Breast epithelium (tissue), 4 donors: ENCODE data around the gene PTGFRN. TPM values are rescaled to one million over a fixed set of nuclear protein-coding genes. Genes with fewer than 3 reads are reported as not detected.

Experiments used
- DNase-seq, 2 donors: peaks; one replicate each; pipeline ENCODE4 v3.0.0-alpha.2; 2019; ENCODE audit warnings: low spot score in 2 of 2
- H3K27ac ChIP-seq, 2 donors: fragments of 200-600 bp; sonication (generic) in 1 of 2; one replicate each; pipeline ENCODE4 v1.5.1; 2016 to 2019; ENCODE audit warnings: mild to moderate bottlenecking in 1 of 2
- H3K27me3 ChIP-seq, 2 donors: fragments of 200-600 bp; sonication (generic) in 1 of 2; one replicate each; pipeline versions ENCODE4 v1.5.1 to v1.6.0; 2017 to 2019; ENCODE audit warnings: control low read depth in 1 of 2, mild to moderate bottlenecking in 1 of 2
- H3K36me3 ChIP-seq: fragments of 200-600 bp; one replicate; pipeline ENCODE4 v1.5.1; 2019
- H3K4me1 ChIP-seq, 2 donors: fragments of 200-600 bp; sonication (generic); one replicate each; pipeline ENCODE4 v1.5.1; 2016 to 2019; ENCODE audit warnings: control low read depth in 1 of 2
- H3K4me3 ChIP-seq, 3 donors: fragments of 200-600 bp; sonication (generic); 1 replicate in 2 of 3; 2 replicates in 1 of 3; pipeline ENCODE4 v1.5.1; 2016 to 2019; ENCODE audit warnings: mild to moderate bottlenecking in 3 of 3, moderate library complexity in 2 of 3
- H3K9me3 ChIP-seq, 2 donors: fragments of 200-600 bp; sonication (generic) in 1 of 2; one replicate each; pipeline ENCODE4 v1.5.1; 2016 to 2019; ENCODE audit warnings: control low read depth in 1 of 2
- CTCF ChIP-seq, 3 donors: fragments of 450-650 bp; IDR thresholded peaks; one replicate each; pipeline ENCODE4 v1.5.1; 2016 to 2017; ENCODE audit warnings: antibody characterized with exemption in 3 of 3, mild to moderate bottlenecking in 3 of 3, moderate library complexity in 3 of 3
- POLR2A ChIP-seq: fragments of 450-650 bp; IDR thresholded peaks from one replicate; pipeline ENCODE4 v1.6.1; 2016; ENCODE audit warnings: antibody characterized with exemption, mild to moderate bottlenecking, moderate library complexity
- POLR2AphosphoS5 ChIP-seq, 3 donors: sonication (generic); formaldehyde crosslinking; IDR thresholded peaks; one replicate each; pipeline ENCODE4 v1.6.1; 2017; ENCODE audit warnings: antibody characterized with exemption in 3 of 3
- intact Hi-C: fragments of 100-400 bp; cut with DNase I; formaldehyde crosslinking; loops from one replicate; pipeline ENCODE4 v1.15.1; 2023; ENCODE audit warnings: low total_unique reads
- total RNA-seq, 3 donors: library from RNA; depleted of rRNA; stranded (reverse); fragments of >200 nt; gene quantifications; one replicate each; pipeline ENCODE4 v1.1.0, GENCODE V29; 2016

PTGFRN gene
- total RNA-seq, 3 donors from 2014 or later = 10.6 to 30.8 (median 24.3) TPM

DNA sequence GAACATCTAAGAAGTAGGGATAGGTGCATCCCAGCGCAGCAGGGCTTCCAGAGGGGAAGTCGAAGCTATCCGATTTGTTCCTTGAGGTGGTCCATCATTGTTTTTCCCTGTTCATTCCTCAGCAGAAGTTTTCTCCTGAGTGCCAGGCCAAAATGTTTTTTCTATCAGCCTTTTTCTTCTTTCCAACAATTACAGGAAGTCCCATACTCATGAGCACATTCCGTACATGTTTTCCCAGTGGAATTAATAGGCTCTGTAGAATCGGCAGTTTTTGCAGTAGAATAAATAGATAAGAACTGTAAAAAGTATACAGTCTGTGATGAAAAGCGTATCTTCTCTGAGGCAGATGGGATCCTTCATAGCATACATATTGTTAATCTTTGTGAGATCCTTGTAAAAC lies 116.6 kb downstream of the PTGFRN start:
- Histone ChIP-seq H3K4me3 (no peak overlapping the region), H3K36me3 (no peaks in the 10 kb centered on the region), H3K9me3 (no peaks in the 10 kb centered on the region), H3K27ac (peak overlapping the region in 1 of 2 donors; percentile 44), H3K4me1 (no peaks in the 10 kb centered on the region), H3K27me3 (no peaks in the 10 kb centered on the region)
- DNase-seq = no peak
- TF ChIP-seq CTCF (IDR thresholded peaks at IDR 0.05) (no peak), POLR2AphosphoS5 (IDR thresholded peaks at IDR 0.05) (no peak), POLR2A (no peak)
- intact Hi-C loops = no loop called here

DNA sequence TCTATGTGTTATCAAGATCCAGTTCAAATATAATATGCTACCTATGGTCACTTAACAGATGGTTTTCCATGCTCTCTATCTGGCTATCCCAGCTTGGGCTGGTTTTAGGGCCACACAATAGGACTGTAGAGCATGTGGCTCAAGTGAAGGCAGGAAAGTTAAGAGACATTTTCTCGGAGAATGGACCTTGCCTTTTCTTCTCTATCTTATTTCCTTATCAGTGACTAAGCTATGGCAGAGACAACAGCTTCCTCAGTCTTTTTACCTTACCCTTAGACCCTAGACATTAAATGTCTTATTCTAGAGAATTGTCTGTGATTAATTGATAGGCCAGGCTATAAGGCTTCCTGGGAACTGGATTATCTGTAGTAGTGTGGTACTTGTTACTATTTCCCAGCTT lies 120.0 kb downstream of the PTGFRN start:
- Histone ChIP-seq H3K9me3 (no peaks in the 10 kb centered on the region), H3K4me3 (no peak overlapping the region), H3K27ac (no peak overlapping the region), H3K4me1 (no peaks in the 10 kb centered on the region), H3K36me3 (no peaks in the 10 kb centered on the region), H3K27me3 (no peaks in the 10 kb centered on the region)
- no peak for TF ChIP-seq CTCF (IDR thresholded peaks at IDR 0.05)
- no peak for TF ChIP-seq POLR2AphosphoS5 (IDR thresholded peaks at IDR 0.05)
- no peak for TF ChIP-seq POLR2A
- no peak for DNase-seq
- intact Hi-C loops = no loop called here

DNA sequence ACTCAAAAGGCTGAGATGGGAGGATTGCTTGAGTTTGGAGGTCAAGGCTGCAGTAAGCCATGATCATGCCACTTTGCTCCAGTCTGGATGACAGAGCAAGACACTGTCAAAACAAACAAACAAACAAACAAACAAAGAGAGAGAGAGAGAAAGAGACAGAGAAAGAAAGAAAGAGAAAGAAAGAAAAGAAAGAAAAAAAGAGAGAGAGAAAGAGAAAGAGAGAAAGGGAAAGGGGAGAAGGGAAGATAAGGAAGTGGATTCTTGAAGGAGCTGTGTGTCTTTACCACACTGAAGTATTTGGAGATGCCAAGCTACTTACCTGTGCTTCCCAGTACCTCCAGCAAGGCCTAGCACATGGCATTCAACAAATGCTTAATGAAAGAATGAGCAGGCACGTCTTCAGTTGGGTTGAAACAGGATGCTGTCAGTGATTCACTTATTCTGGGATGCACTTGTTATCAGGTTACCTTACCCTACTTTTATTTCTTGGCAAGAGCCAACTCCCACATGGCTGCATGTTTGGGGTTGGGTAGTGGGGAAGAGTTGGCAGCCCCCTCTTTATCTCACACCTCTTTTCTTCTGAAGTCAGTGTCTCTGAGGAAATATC lies 120.7 kb downstream of the PTGFRN start:
- DNase-seq = no peak
- Histone ChIP-seq H3K9me3 (no peaks in the 10 kb centered on the region), H3K36me3 (no peaks in the 10 kb centered on the region), H3K27me3 (no peaks in the 10 kb centered on the region), H3K4me3 (no peak overlapping the region), H3K4me1 (no peaks in the 10 kb centered on the region), H3K27ac (no peak overlapping the region)
- TF ChIP-seq POLR2AphosphoS5 (IDR thresholded peaks at IDR 0.05) (no peak), CTCF (IDR thresholded peaks at IDR 0.05) (no peak), POLR2A (no peak)
- intact Hi-C loops = no loop called here

DNA sequence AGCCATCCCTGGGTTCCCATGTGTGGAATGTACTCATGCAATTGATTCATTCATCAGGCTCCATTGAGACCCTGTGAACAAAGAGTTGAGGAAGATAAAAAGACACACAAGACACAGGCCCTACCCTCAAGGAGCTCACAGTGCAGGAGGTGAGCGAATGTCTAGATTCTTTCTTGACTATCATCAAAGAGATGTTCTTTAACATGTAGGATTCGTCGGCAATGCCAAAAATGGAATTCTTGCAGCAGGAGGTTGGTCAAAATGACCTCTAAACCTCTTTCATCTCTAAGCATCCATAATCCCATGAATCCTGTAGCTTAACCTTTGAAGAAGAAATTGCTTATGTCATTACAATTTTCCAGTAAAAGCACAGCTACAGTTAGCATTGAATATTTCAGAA lies 122.5 kb downstream of the PTGFRN start:
- H3K27ac ChIP-seq = no peak overlapping the region
- H3K36me3 ChIP-seq = no peaks in the 10 kb centered on the region
- no peaks in the 10 kb centered on the region for H3K9me3 ChIP-seq
- H3K27me3 ChIP-seq = no peaks in the 10 kb centered on the region
- H3K4me1 ChIP-seq = no peaks in the 10 kb centered on the region
- intact Hi-C loops = no loop called here
- TF ChIP-seq CTCF (IDR thresholded peaks at IDR 0.05) = no peak
- TF ChIP-seq POLR2A = no peak
- TF ChIP-seq POLR2AphosphoS5 (IDR thresholded peaks at IDR 0.05) = no peak
- H3K4me3 ChIP-seq = no peak overlapping the region
- no peak for DNase-seq

GRCh38 chr1:117032681-117033539 lies 123.2 kb downstream of the PTGFRN start:
- Histone ChIP-seq H3K9me3 (no peaks in the 10 kb centered on the region), H3K4me1 (no peaks in the 10 kb centered on the region), H3K36me3 (no peaks in the 10 kb centered on the region), H3K27me3 (no peaks in the 10 kb centered on the region), H3K27ac (peak overlapping the region; percentile 45 to 60), H3K4me3 (no peak overlapping the region)
- TF ChIP-seq POLR2AphosphoS5 (IDR thresholded peaks at IDR 0.05) (no peak), POLR2A (no peak), CTCF (IDR thresholded peaks at IDR 0.05) (no peak)
- intact Hi-C loops = no loop called here
- no peak for DNase-seq
